G401.6 (cell line): ENCODE measurements around the gene MRC1.
"Not testable (repeated sequence)": the region's sequence is repeated elsewhere in the genome, so short reads cannot be mapped to it uniquely, and the experiment has no call there.

Source experiments
- FAIRE-seq: peaks from 2 replicates; lab custom pipeline; 2012; peaks lifted over from hg19 to GRCh38; lab: Jason Lieb, UNC

Gene MRC1

GRCh38 chr10:17906002-17906401 is 96.9 kb downstream of the MRC1 start:
- FAIRE-seq = no peak

GRCh38 chr10:17907641-17908040 is 98.5 kb downstream of the MRC1 start:
- FAIRE-seq = no peak

GRCh38 chr10:17910125-17910789 is 101.1 kb downstream of the MRC1 start:
- peak; percentile 87 for FAIRE-seq

GRCh38 chr10:17912754-17913153 is 103.6 kb downstream of the MRC1 start:
- no peak for FAIRE-seq

- no peak for FAIRE-seq
These were observed 104.5 kb downstream of the MRC1 start for GRCh38 chr10:17913604-17914003.

- FAIRE-seq = no peak
These were observed 105.3 kb downstream of the MRC1 start for GRCh38 chr10:17914169-17915045.

- no peak for FAIRE-seq
These were observed 106.0 kb downstream of the MRC1 start for GRCh38 chr10:17915181-17915580.

- FAIRE-seq = no peak
These were observed 109.2 kb downstream of the MRC1 start for GRCh38 chr10:17918187-17918903.

GRCh38 chr10:17921378-17921777 is 112.2 kb downstream of the MRC1 start:
- FAIRE-seq = no peak

GRCh38 chr10:17923728-17924127 is 114.6 kb downstream of the MRC1 start:
- FAIRE-seq = no peak

- no peak for FAIRE-seq
These were observed 134.0 kb downstream of the MRC1 start for GRCh38 chr10:17943033-17943745.

GRCh38 chr10:17950269-17950668 is 141.1 kb downstream of the MRC1 start:
- not testable (repeated sequence) for FAIRE-seq

GRCh38 chr10:17950726-17951125 is 141.6 kb downstream of the MRC1 start:
- no peak for FAIRE-seq

- FAIRE-seq = no peak
These were observed 142.8 kb downstream of the MRC1 start, which contains the start of gene SLC39A12 for GRCh38 chr10:17951868-17952371. TSS of gene SLC39A12 (plus strand) at chr10:17951918. CDS start at chr10:17953277, 1,359 bp downstream.

- FAIRE-seq = not testable (repeated sequence)
These were observed 145.2 kb downstream of the MRC1 start for GRCh38 chr10:17954372-17954771.

- FAIRE-seq = no peak
These were observed 145.7 kb downstream of the MRC1 start for GRCh38 chr10:17954861-17955260.

- FAIRE-seq = no peak
These were observed 148.9 kb downstream of the MRC1 start for GRCh38 chr10:17958049-17958448.

GRCh38 chr10:17959870-17960269 is 150.7 kb downstream of the MRC1 start:
- no peak for FAIRE-seq
